GM18907 (cell line): ENCODE data around the gene FGF7.
"Not testable (repeated sequence)": the region's sequence is repeated elsewhere in the genome, so short reads cannot be mapped to it uniquely, and the experiment has no call there.

Experiments used
- ATAC-seq: cut with Tn5 transposase; IDR thresholded peaks from one replicate; pipeline ENCODE4 v1.9.1; 2021; ENCODE audit warnings: mild to moderate bottlenecking, moderate library complexity; ENCODE audit not compliant: unreplicated experiment

The FGF7 gene

GRCh38 chr15:49438962-49439631, 16.1 kb downstream of the FGF7 start:
- ATAC-seq: no peak

GRCh38 chr15:49439678-49440395, 16.8 kb downstream of the FGF7 start:
- no peak for ATAC-seq

- no peak for ATAC-seq
These were observed 18.3 kb downstream of the FGF7 start for GRCh38 chr15:49441356-49441755.

- ATAC-seq: no peak
These were observed 18.8 kb downstream of the FGF7 start for GRCh38 chr15:49441816-49442215.

GRCh38 chr15:49452595-49452994, 29.6 kb downstream of the FGF7 start:
- no peak for ATAC-seq

- no peak for ATAC-seq
These were observed 33.1 kb downstream of the FGF7 start for GRCh38 chr15:49456166-49456565.

GRCh38 chr15:49458145-49458544, 35.1 kb downstream of the FGF7 start:
- ATAC-seq: no peak

GRCh38 chr15:49460411-49460941, 37.4 kb downstream of the FGF7 start:
- no peak for ATAC-seq

GRCh38 chr15:49462232-49462844, 39.3 kb downstream of the FGF7 start:
- ATAC-seq: no peak

- no peak for ATAC-seq
These were observed 41.5 kb downstream of the FGF7 start for GRCh38 chr15:49464522-49464921.

- no peak for ATAC-seq
These were observed 43.1 kb downstream of the FGF7 start for GRCh38 chr15:49466119-49466518.

GRCh38 chr15:49467746-49468480, 44.9 kb downstream of the FGF7 start:
- no peak for ATAC-seq

GRCh38 chr15:49468481-49468839, 45.4 kb downstream of the FGF7 start:
- no peak for ATAC-seq

GRCh38 chr15:49471248-49471647, 48.2 kb downstream of the FGF7 start:
- ATAC-seq: not testable (repeated sequence)

- no peak for ATAC-seq
These were observed 48.7 kb downstream of the FGF7 start for GRCh38 chr15:49471733-49472132.

- ATAC-seq: no peak
These were observed 49.3 kb downstream of the FGF7 start for GRCh38 chr15:49472338-49472737.

- ATAC-seq: no peak
These were observed 50.0 kb downstream of the FGF7 start for GRCh38 chr15:49473031-49473430.

- not testable (repeated sequence) for ATAC-seq
These were observed 55.0 kb downstream of the FGF7 start for GRCh38 chr15:49478021-49478420.

GRCh38 chr15:49478982-49479381, 55.9 kb downstream of the FGF7 start:
- not testable (repeated sequence) for ATAC-seq

- ATAC-seq: not testable (repeated sequence)
These were observed 62.4 kb downstream of the FGF7 start for GRCh38 chr15:49485401-49485800.

- ATAC-seq: no peak
These were observed 67.9 kb downstream of the FGF7 start for GRCh38 chr15:49490966-49491365.
